Pancreas (tissue), 10 donors: ENCODE data around the gene PODNL1. TPM values are rescaled to one million over a fixed set of nuclear protein-coding genes. Genes with fewer than 3 reads are reported as not detected.

ENCODE experiments used
- ATAC-seq, 4 donors: fragments of 200-7000 bp; cut with Tn5 transposase; one replicate each; pipeline versions ENCODE4 v1.8.0 to v1.9.1; 2020; ENCODE audit warnings: mild to moderate bottlenecking in 4 of 4, moderate library complexity in 4 of 4
- DNase-seq, 6 donors: peaks; one replicate each; pipeline ENCODE4 v3.0.0-alpha.2; 2020
- FAIRE-seq: peaks from 2 replicates; lab custom pipeline; 2012; peaks lifted over from hg19 to GRCh38; lab: Jason Lieb, UNC
- H3K27ac ChIP-seq, 4 donors: fragments of 200-600 bp; sonication (generic); 1 replicate in 3 of 4; 2 replicates in 1 of 4; pipeline versions ENCODE4 v1.5.0 to v1.8.0; 2020
- H3K27me3 ChIP-seq, 4 donors: fragments of 200-600 bp; one replicate each; pipeline ENCODE4 v1.8.0; 2021
- H3K36me3 ChIP-seq, 3 donors: fragments of 200-600 bp; sonication (generic) in 1 of 3; one replicate each; pipeline versions ENCODE4 v1.5.0 to v1.8.0; 2020 to 2021
- H3K4me1 ChIP-seq, 3 donors: fragments of 200-600 bp; one replicate each; pipeline ENCODE4 v1.8.0; 2021
- H3K4me3 ChIP-seq, 4 donors: fragments of 200-600 bp; sonication (generic) in 2 of 4; one replicate each; pipeline versions ENCODE4 v1.5.0 to v1.8.0; 2020 to 2021
- H3K9me3 ChIP-seq, 4 donors: fragments of 200-600 bp; one replicate each; pipeline ENCODE4 v1.8.0; 2021
- WGBS, 2 donors: extraction: QIAGEN DNeasy Blood & Tissue Kit; methylation state at CpG; one replicate each; pipeline ENCODE4 v1.1.7; 2013; 5-methylcytosine and 5-hydroxymethylcytosine counted together
- intact Hi-C, 3 donors: fragments of 100-400 bp; cut with DNase I; formaldehyde crosslinking; loops; one replicate each; pipeline versions ENCODE4 v1.11.1 to v1.14.2; 2022
- polyA plus RNA-seq, 2 donors: library from polyadenylated mRNA; stranded (reverse); fragments of 200-250 nt; gene quantifications; one replicate each; pipeline ENCODE4 v1.2.3, GENCODE V29; 2013
- total RNA-seq, 6 donors: library from RNA; stranded (reverse); fragmentation: NEBNext Ultra II Directional in 4 of 6; extraction: Animal tissue kit (Norgen Biotek cat#: 25700) in 4 of 6; gene quantifications; one replicate each; pipeline versions ENCODE4 v1.2.1 to v1.2.4, GENCODE V29; 2021 to 2023
- TF ChIP-seq, protein P1 (sequence below), 4 donors: fragments of 200-600 bp; sonication (generic) in 3 of 4; IDR thresholded peaks; one replicate each; pipeline versions ENCODE4 v1.5.0 to v1.8.0; 2021; ENCODE audit warnings: antibody characterized with exemption in 4 of 4
- donor health status: healthy with polysubstance abuse.
- donor health status: DM: no; HTN: no; CAD: no; lungs with moderate emphysema.
- donor health status: DM: no; HTN: no; CAD: no.
- donor health status: control.
- donor health status: control.
- donor health status: Bipolar disorder and iron deficiency.
- donor health status: DM: yes; HTN: yes; CAD: no.
- donor health status: DM: no; HTN: no; CAD: no.
- donor health status: DM: no; HTN: no; CAD: no.
- donor health status: DM: yes; HTN: yes; CAD: no.

Gene PODNL1
- total and polyA plus RNA-seq, 8 donors = 0.25 to 2.0 (median 0.74) TPM; not detected in 2

DNA sequence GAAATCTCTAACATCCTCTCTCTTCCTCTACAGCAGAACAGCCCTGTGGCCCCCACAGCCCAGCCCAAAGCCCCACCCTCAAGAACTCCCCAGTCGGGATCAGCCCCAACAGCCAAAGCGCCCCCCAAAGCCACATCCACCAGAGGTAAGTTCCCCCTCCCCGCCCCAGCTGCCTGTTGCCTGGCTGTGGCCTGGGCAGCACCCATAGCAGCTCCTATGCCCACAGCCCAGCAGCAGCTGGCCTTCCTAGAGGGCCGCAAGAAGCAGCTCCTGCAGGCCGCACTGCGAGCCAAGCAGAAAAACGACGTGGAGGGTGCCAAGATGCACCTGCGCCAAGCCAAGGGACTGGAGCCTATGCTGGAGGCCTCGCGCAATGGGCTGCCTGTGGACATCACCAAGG is 17.7 kb downstream of the PODNL1 start:
- Histone ChIP-seq H3K27ac (no peak overlapping the region), H3K4me1 (no peaks in the 10 kb centered on the region), H3K4me3 (no peak overlapping the region), H3K9me3 (no peaks in the 10 kb centered on the region), H3K36me3 (peaks cover 5 to 69% (median 30%) of the 10 kb centered on the region in 3 donors), H3K27me3 (no peaks in the 10 kb centered on the region)
- intact Hi-C loops = no loop called here
- DNase-seq (peak in 1 of 6 donors; percentile 65), FAIRE-seq (no peak), ATAC-seq (no peak)
- TF ChIP-seq, protein P1, sequence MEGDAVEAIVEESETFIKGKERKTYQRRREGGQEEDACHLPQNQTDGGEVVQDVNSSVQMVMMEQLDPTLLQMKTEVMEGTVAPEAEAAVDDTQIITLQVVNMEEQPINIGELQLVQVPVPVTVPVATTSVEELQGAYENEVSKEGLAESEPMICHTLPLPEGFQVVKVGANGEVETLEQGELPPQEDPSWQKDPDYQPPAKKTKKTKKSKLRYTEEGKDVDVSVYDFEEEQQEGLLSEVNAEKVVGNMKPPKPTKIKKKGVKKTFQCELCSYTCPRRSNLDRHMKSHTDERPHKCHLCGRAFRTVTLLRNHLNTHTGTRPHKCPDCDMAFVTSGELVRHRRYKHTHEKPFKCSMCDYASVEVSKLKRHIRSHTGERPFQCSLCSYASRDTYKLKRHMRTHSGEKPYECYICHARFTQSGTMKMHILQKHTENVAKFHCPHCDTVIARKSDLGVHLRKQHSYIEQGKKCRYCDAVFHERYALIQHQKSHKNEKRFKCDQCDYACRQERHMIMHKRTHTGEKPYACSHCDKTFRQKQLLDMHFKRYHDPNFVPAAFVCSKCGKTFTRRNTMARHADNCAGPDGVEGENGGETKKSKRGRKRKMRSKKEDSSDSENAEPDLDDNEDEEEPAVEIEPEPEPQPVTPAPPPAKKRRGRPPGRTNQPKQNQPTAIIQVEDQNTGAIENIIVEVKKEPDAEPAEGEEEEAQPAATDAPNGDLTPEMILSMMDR (IDR thresholded peaks at IDR 0.05) = no peak
- 98 to 99% methylated on average over 10 to 11 of the region's 11 CpGs for WGBS, 2 donors

DNA sequence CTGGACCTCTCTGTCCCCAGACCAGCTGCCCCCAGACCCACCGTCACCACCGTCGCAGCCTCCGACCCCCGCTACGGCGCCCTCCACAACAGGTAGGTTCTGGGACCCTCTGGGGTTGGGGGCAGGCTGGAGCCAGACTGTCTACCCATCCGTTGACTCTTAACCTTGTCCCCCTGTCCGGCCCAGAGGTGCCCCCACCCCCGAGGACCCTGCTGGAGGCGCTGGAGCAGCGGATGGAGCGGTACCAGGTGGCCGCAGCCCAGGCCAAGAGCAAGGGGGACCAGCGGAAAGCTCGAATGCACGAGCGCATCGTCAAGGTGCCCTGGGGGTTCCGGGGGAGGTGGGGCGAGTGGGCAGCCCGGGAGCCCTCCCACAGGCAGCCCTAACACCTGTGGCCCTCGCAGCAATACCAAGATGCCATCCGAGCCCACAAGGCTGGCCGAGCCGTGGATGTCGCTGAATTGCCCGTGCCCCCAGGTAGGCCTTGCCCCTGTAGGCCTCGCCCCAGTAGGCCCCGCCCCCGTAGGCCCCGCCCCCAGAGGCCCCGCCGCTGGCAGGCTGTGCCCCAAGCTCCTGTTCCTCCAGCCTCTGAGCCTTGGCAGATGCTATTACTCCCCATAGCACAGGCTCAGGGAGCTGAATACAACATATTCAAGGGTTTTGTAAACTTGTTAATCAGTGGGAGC is 19.3 kb downstream of the PODNL1 start:
- no peaks in the 10 kb centered on the region for H3K27me3 ChIP-seq
- TF ChIP-seq, protein P1 (IDR thresholded peaks at IDR 0.05) = no peak
- no peaks in the 10 kb centered on the region for H3K4me1 ChIP-seq
- H3K27ac ChIP-seq = no peak overlapping the region
- 89 to 90% methylated on average over 30 to 34 of the region's 34 CpGs for WGBS, 2 donors
- ATAC-seq (no peak), DNase-seq (peak in 1 of 6 donors; percentile 67), FAIRE-seq (no peak)
- no peaks in the 10 kb centered on the region for H3K9me3 ChIP-seq
- H3K4me3 ChIP-seq = no peak overlapping the region
- peaks cover 6 to 75% (median 29%) of the 10 kb centered on the region in 3 donors for H3K36me3 ChIP-seq
- intact Hi-C loops = no loop called here

DNA sequence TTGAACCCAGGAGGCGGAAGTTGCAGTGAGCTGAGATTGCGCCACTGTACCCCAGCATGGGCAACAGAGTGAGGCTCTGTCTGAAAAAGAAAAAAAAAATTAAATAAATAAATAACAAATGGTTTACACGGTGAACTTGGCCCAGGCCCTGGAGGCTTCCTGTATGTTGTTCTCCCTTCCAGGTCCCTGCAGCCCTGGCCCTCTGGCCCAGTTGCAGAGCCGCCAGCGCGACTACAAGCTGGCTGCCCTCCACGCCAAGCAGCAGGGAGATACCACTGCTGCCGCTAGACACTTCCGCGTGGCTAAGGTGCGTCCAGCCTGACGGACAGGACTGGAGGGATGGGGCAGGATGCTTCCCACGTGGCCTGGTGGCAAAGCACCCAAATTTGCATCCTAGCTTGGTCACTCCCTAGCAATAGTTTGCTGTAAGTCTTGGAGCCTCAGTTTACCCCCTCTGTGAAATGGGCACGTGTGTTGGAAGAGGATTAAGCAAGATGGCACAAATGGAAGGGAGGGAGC is 20.3 kb downstream of the PODNL1 start:
- no peak for DNase-seq
- H3K36me3 ChIP-seq = peaks cover 9 to 76% (median 25%) of the 10 kb centered on the region in 3 donors
- no peak for ATAC-seq

DNA sequence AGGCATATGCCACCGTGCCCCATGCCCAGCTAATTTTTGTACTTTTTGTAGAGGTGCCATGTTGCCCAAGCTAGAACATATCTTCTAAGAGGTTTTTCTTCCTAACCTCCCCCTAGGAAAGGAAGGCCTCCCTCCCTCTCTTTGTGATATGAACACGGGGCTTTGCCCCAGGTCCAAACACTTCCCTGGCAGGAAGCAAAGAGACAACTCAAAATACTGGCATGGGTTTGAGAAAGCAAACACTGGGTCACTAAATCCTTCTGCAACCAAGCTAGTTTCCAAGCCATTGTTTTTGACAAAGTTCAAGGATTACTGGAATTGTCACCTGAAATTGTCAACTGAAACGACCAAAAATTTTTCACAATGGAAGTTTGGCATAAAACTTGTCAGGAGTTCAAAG is 23.4 kb downstream of the PODNL1 start:
- WGBS, 2 donors = 58 to 59% methylated on average over 3 of the region's 3 CpGs
- FAIRE-seq (no peak), DNase-seq (no peak), ATAC-seq (no peak)
- intact Hi-C loops = no loop called here
- Histone ChIP-seq H3K4me1 (no peaks in the 10 kb centered on the region), H3K9me3 (no peaks in the 10 kb centered on the region), H3K36me3 (peaks cover 9 to 74% (median 13%) of the 10 kb centered on the region in 3 donors), H3K27me3 (no peaks in the 10 kb centered on the region), H3K4me3 (no peak overlapping the region), H3K27ac (no peak overlapping the region)
- TF ChIP-seq, protein P1 (IDR thresholded peaks at IDR 0.05) = no peak

More for the DNA sequence above, 20.3 kb downstream of the PODNL1 start:
- no peak overlapping the region for H3K4me3 ChIP-seq
- 81 to 87% methylated on average over 14 of the region's 14 CpGs for WGBS, 2 donors
- TF ChIP-seq, protein P1 (IDR thresholded peaks at IDR 0.05) = no peak
- H3K9me3 ChIP-seq = no peaks in the 10 kb centered on the region
- H3K27me3 ChIP-seq = no peaks in the 10 kb centered on the region
- H3K27ac ChIP-seq = no peak overlapping the region
- FAIRE-seq = no peak
- H3K4me1 ChIP-seq = no peaks in the 10 kb centered on the region
- intact Hi-C loops = no loop called here

DNA sequence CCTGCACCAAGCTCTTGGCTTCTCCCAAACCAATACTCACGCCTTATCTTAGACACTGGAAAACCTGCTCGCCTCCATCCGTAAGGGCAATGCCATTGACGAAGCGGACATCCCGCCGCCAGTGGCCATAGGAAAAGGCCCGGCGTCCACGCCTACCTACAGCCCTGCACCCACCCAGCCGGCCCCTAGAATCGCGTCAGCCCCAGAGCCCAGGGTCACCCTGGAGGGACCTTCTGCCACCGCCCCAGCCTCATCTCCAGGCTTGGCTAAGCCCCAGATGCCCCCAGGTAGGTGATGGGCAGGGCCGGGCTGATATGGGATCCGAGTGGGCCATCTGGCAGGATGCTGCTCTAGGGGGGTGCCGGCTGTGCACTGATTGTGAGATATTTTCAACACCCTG is 24.9 kb downstream of the PODNL1 start:
- Histone ChIP-seq H3K27me3 (no peaks in the 10 kb centered on the region), H3K4me3 (no peak overlapping the region), H3K9me3 (no peaks in the 10 kb centered on the region), H3K27ac (no peak overlapping the region), H3K36me3 (peaks cover 9 to 61% (median 10%) of the 10 kb centered on the region in 3 donors), H3K4me1 (peaks cover 0 to 7% (median 0%) of the 10 kb centered on the region in 3 donors)
- WGBS, 2 donors = 95% methylated on average over 17 of the region's 17 CpGs
- peak in 1 of 6 donors; percentile 68 for DNase-seq
- no peak for ATAC-seq
- intact Hi-C loops = no loop called here
- no peak for FAIRE-seq
- TF ChIP-seq, protein P1 (IDR thresholded peaks at IDR 0.05) = no peak
